Measurements from ENCODE around the gene OXER1. TPM values are rescaled to one million over a fixed set of nuclear protein-coding genes. Genes with fewer than 3 reads are reported as not detected.

The OXER1 gene
- total and polyA plus RNA-seq, 9 of the 15 experiments (the other 6 are each of a cell fraction or from before 2014, with no cell fraction given): not detected

GRCh38 chr2:42809131-42809818 lies 45.3 kb upstream of the OXER1 start (continued):
- TF ChIP-seq ZNF449 (CRISPR knock-in tag; IDR thresholded peaks at IDR 0.05): peak; percentile 62; the same call in 1 of the 2 replicates
- no peak for TF ChIP-seq NR2F6 (CRISPR knock-in tag; IDR thresholded peaks at IDR 0.05)

- Histone ChIP-seq H3K9me1 (ENCODE audit: control insufficient read depth, insufficient read depth, low read length) (no peaks in the 10 kb centered on the region), H3K4me1 (replicated peaks in 1 of 2; ENCODE audit: control insufficient read depth in 2 of 2, insufficient read depth in 2 of 2, low read length in 2 of 2) (peaks cover 9 to 19% of the 10 kb centered on the region in 2 experiments; a peak in 4 of 5 replicates), H3K4me3 (no peak overlapping the region), H3K79me2 (ENCODE audit: control insufficient read depth, insufficient read depth, low read length) (no peaks in the 10 kb centered on the region), H3K27ac (ENCODE audit: extremely low read depth, low read depth, low read length) (no peak overlapping the region), H3K36me3 (ENCODE audit: control insufficient read depth, insufficient read depth, low read length) (no peaks in the 10 kb centered on the region), H4K20me1 (replicated peaks; ENCODE audit: control insufficient read depth, insufficient read depth, low read length) (no peaks in the 10 kb centered on the region), H3K9ac (ENCODE audit: insufficient read depth in 1 of 2, low read depth in 2 of 2, low read length in 2 of 2) (no peak overlapping the region), H2AFZ (ENCODE audit: low read depth, low read length) (no peak overlapping the region), H3K27me3 (ENCODE audit: control insufficient read depth in 2 of 2, insufficient read depth in 2 of 2, low read length in 2 of 2) (0 out of 5 replicates have a peak, but pooled peaks cover 0 to 2% of the 10 kb centered on the region in 2 experiments), H3K9me3 (replicated peaks; ENCODE audit: control insufficient read depth, insufficient read depth, low read depth, low read length) (no peaks in the 10 kb centered on the region), H3K4me2 (ENCODE audit: insufficient read depth, low read length) (no peak overlapping the region)
- ChIA-PET CTCF (ENCODE audit: low intra/inter-chr PET ratio) (interaction anchor here (0.8 kb wide), 1 partner anchor 372 kb away, joined by 3 read pairs; no protein-coding TSS in a partner anchor), POLR2A (no interaction called here)
- WGBS (ENCODE audit: insufficient coverage, low coverage, missing lambda C conversion rate): 86% methylated on average over 5 of the region's 5 CpGs
- intact Hi-C loops (cut with micrococcal nuclease): no loop called here
- in situ Hi-C loops (cut with MboI): no loop called here
- no TSS peak for BruUV-seq (replicated peaks)
- DNase-seq (ENCODE audit: extremely low read depth in 1 of 4, low spot score in 3 of 4) (no peak), FAIRE-seq (no peak), ATAC-seq (no peak)
- TF ChIP-seq RAD51 (IDR thresholded peaks at IDR 0.05; ENCODE audit: borderline replicate concordance, low read depth): no peak
- TF ChIP-seq ZNF431 (CRISPR knock-in tag; IDR thresholded peaks at IDR 0.05): no peak
- TF ChIP-seq MTA1 (IDR thresholded peaks at IDR 0.05; ENCODE audit: borderline replicate concordance): no peak
- no peak for TF ChIP-seq CBX2 (IDR thresholded peaks at IDR 0.05; ENCODE audit: insufficient read depth, low read length, poor library complexity, severe bottlenecking)
- TF ChIP-seq CHD1 (IDR thresholded peaks at IDR 0.05; ENCODE audit: low read length): no peak
- no peak for TF ChIP-seq E2F1 (CRISPR knock-in tag; IDR thresholded peaks at IDR 0.05)
- no peak for TF ChIP-seq YY1 (IDR thresholded peaks at IDR 0.05; ENCODE audit: borderline replicate concordance in 1 of 3, control insufficient read depth in 1 of 3, extremely low read depth in 1 of 3, insufficient read depth in 3 of 3, insufficient read length in 1 of 3, insufficient replicate concordance in 2 of 3, low read depth in 1 of 3, low read length in 2 of 3)
- TF ChIP-seq, protein P1, sequence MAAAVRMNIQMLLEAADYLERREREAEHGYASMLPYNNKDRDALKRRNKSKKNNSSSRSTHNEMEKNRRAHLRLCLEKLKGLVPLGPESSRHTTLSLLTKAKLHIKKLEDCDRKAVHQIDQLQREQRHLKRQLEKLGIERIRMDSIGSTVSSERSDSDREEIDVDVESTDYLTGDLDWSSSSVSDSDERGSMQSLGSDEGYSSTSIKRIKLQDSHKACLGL (CRISPR knock-in tag; IDR thresholded peaks at IDR 0.05; ENCODE audit: borderline replicate concordance, poor library complexity, severe bottlenecking): no peak
- no peak for TF ChIP-seq GTF2F1 (IDR thresholded peaks at IDR 0.05; ENCODE audit: low read depth, low read length)
These were observed 44.4 kb upstream of the OXER1 start for GRCh38 chr2:42808301-42808700.
